Stomach (tissue), 9 donors: ENCODE data around the gene NMT1. TPM values are rescaled to one million over a fixed set of nuclear protein-coding genes. Genes with fewer than 3 reads are reported as not detected.

Source experiments
- DNase-seq, 2 donors: peaks; one replicate each; pipeline versions ENCODE4 v3.0.0 to v3.0.0-alpha.2; 2013 to 2019
- H3K27ac ChIP-seq, 5 donors: fragments of 200-600 bp in 4 of 5; sonication (generic) in 4 of 5; one replicate each; pipeline ENCODE4 v1.5.1; 2013 to 2019; ENCODE audit warnings: mild to moderate bottlenecking in 1 of 5, moderate library complexity in 1 of 5
- H3K27me3 ChIP-seq, 3 donors: fragments of 200-600 bp; sonication (generic); one replicate each; pipeline ENCODE4 v1.5.1; 2017 to 2019; ENCODE audit warnings: mixed run types in 1 of 3
- H3K36me3 ChIP-seq, 4 donors: fragments of 200-600 bp; sonication (generic); 1 replicate in 3 of 4; 2 replicates in 1 of 4; pipeline ENCODE4 v1.5.1; 2016 to 2019
- H3K4me1 ChIP-seq, 4 donors: fragments of 200-600 bp; sonication (generic); one replicate each; pipeline ENCODE4 v1.5.1; 2016 to 2019
- H3K4me3 ChIP-seq, 4 donors: fragments of 200-600 bp; sonication (generic) in 3 of 4; one replicate each; pipeline ENCODE4 v1.5.1; 2016 to 2019; ENCODE audit warnings: mild to moderate bottlenecking in 1 of 4
- H3K9me3 ChIP-seq, 4 donors: fragments of 200-600 bp; sonication (generic); one replicate each; pipeline ENCODE4 v1.5.1; 2016 to 2019
- EP300 ChIP-seq: sonication (generic); formaldehyde crosslinking; IDR thresholded peaks from one replicate; pipeline ENCODE4 v1.6.1; 2017; ENCODE audit warnings: antibody characterized with exemption
- POLR2A ChIP-seq, 4 donors: fragments of 450-650 bp; IDR thresholded peaks; one replicate each; pipeline ENCODE4 v1.6.1; 2016; ENCODE audit warnings: antibody characterized with exemption in 4 of 4, control low read depth in 2 of 4, mild to moderate bottlenecking in 1 of 4, moderate library complexity in 1 of 4
- POLR2AphosphoS5 ChIP-seq, 3 donors: sonication (generic); formaldehyde crosslinking; IDR thresholded peaks; one replicate each; pipeline ENCODE4 v1.6.1; 2016; ENCODE audit warnings: antibody characterized with exemption in 3 of 3
- WGBS, 5 donors: extraction: QIAGEN DNeasy Blood & Tissue Kit in 3 of 5; methylation state at CpG; one replicate each; pipeline versions ENCODE4 v1.1.5 to v1.1.7; 2013 to 2018; 5-methylcytosine and 5-hydroxymethylcytosine counted together
- intact Hi-C: fragments of 100-400 bp; cut with DNase I; formaldehyde crosslinking; loops from one replicate; pipeline ENCODE4 v1.15.1; 2023; ENCODE audit warnings: low total_unique reads
- polyA plus RNA-seq, 3 donors: library from polyadenylated mRNA; stranded (reverse); fragments of 200-250 nt; gene quantifications; one replicate each; pipeline ENCODE4 v1.2.3, GENCODE V29; 2013
- total RNA-seq, 5 donors: library from RNA; depleted of rRNA; stranded (reverse); fragments of >200 nt; gene quantifications; one replicate each; pipeline versions ENCODE4 v1.1.0 to v1.2.3, GENCODE V29; 2014 to 2016
- TF ChIP-seq, protein P1 (sequence below), 7 experiments: fragments of 450-650 bp in 4 of 7; fragments of 200-600 bp in 3 of 7; sonication (generic) in 3 of 7; IDR thresholded peaks; one replicate each; pipeline ENCODE4 v1.5.1; 2016 to 2019; ENCODE audit warnings: antibody characterized with exemption in 7 of 7, control low read depth in 2 of 7, mild to moderate bottlenecking in 1 of 7
- donor health status: healthy with polysubstance abuse.
- donor health status: Bipolar disorder and iron deficiency.
- donor health status: healthy.

The NMT1 gene
- total and polyA plus RNA-seq, 8 donors: 23.3 to 230 (median 73.5) TPM

GRCh38 chr17:45146166-45146565 is 85.0 kb downstream of the NMT1 start:
- WGBS, 5 donors: 80 to 91% (median 86%) methylated on average over 10 of the region's 10 CpGs
- H3K36me3 ChIP-seq: no peaks in the 10 kb centered on the region
- TF ChIP-seq POLR2AphosphoS5 (IDR thresholded peaks at IDR 0.05) (no peak), EP300 (no peak), POLR2A (IDR thresholded peaks at IDR 0.05) (no peak)
- TF ChIP-seq, protein P1, sequence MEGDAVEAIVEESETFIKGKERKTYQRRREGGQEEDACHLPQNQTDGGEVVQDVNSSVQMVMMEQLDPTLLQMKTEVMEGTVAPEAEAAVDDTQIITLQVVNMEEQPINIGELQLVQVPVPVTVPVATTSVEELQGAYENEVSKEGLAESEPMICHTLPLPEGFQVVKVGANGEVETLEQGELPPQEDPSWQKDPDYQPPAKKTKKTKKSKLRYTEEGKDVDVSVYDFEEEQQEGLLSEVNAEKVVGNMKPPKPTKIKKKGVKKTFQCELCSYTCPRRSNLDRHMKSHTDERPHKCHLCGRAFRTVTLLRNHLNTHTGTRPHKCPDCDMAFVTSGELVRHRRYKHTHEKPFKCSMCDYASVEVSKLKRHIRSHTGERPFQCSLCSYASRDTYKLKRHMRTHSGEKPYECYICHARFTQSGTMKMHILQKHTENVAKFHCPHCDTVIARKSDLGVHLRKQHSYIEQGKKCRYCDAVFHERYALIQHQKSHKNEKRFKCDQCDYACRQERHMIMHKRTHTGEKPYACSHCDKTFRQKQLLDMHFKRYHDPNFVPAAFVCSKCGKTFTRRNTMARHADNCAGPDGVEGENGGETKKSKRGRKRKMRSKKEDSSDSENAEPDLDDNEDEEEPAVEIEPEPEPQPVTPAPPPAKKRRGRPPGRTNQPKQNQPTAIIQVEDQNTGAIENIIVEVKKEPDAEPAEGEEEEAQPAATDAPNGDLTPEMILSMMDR (IDR thresholded peaks at IDR 0.05): no peak
- DNase-seq: no peak
- H3K9me3 ChIP-seq: no peaks in the 10 kb centered on the region
- H3K27me3 ChIP-seq: no peaks in the 10 kb centered on the region
- peak overlapping the region; percentile 47 to 99 (median 98) for H3K27ac ChIP-seq
- H3K4me3 ChIP-seq: no peak overlapping the region
- H3K4me1 ChIP-seq: peaks cover 38 to 55% (median 45%) of the 10 kb centered on the region in 4 donors
- intact Hi-C loops: no loop called here

DNA sequence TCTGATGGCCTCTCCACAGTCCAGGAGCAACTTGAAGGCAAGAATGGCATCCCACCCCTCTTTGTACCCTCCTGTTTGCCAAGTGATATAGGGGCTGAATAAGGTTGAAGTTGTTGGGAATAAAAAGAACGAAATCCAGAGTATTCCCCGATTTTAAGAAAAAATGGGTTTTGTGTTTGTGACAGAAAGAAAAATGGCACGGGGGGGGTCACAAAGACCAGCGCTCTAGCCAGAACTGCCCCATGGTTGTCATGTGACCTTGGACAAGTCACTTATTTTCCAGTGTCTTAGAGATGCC is 85.4 kb downstream of the NMT1 start:
- Histone ChIP-seq H3K27ac (peak overlapping the region; percentile 96 to 99 (median 98)), H3K4me1 (peaks cover 41 to 58% (median 49%) of the 10 kb centered on the region in 4 donors)
- WGBS, 5 donors: 62 to 85% (median 72%) methylated on average over 4 of the region's 4 CpGs

DNA sequence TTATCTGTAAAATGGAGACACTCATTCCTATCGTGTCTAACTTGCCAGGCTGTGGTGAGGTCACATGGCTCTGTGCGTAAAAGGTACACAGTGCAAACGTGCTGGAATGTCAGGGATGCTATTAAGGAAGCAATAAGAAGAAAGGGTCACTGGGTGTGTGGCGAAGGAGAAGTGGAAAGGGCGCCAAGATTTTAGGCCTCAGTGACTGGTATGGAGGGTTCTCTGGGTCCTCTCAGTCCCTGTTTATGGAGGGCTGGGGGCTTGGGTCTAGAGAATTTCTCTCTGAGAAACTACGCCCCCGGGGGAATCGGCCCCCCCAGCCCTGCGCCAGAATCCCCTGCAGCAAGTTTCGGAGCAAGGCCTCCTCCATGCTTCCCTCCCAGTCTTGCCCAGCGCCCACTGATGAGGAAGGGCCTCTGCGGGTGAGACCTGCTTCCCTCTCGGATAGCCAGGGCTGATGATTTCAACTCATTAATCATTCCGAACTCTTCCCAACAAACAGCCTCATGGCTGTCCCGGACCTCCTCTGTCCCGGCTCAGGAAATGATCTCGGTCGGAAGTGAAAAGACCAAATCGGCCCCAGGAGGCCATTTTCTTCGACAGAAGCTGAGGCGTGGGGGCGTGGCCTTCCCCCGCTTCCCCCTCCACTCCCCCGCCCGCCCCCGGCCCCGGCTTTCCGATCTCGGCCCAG is 85.9 kb downstream of the NMT1 start:
- intact Hi-C loops: no loop called here
- peaks cover 46 to 63% (median 54%) of the 10 kb centered on the region in 4 donors for H3K4me1 ChIP-seq
- TF ChIP-seq EP300 (no peak), POLR2AphosphoS5 (IDR thresholded peaks at IDR 0.05) (peak; percentile 63 to 83 (median 80)), POLR2A (IDR thresholded peaks at IDR 0.05) (no peak)
- DNase-seq: peak; percentile 71 to 92
- no peaks in the 10 kb centered on the region for H3K27me3 ChIP-seq
- no peaks in the 10 kb centered on the region for H3K36me3 ChIP-seq
- H3K4me3 ChIP-seq: peak overlapping the region; percentile 64 to 92 (median 83)
- no peaks in the 10 kb centered on the region for H3K9me3 ChIP-seq
- H3K27ac ChIP-seq: peak overlapping the region; percentile 96 to 99 (median 98)
- WGBS, 5 donors: 5 to 7% (median 5%) methylated on average over 25 to 29 of the region's 29 CpGs

More for the DNA sequence above, 85.4 kb downstream of the NMT1 start:
- Histone ChIP-seq H3K9me3 (no peaks in the 10 kb centered on the region), H3K36me3 (no peaks in the 10 kb centered on the region), H3K4me3 (peak overlapping the region in 3 of 4 donors; percentile 64 to 92 (median 84)), H3K27me3 (no peaks in the 10 kb centered on the region)
- intact Hi-C loops: no loop called here
- no peak for TF ChIP-seq POLR2A (IDR thresholded peaks at IDR 0.05)
- TF ChIP-seq, protein P1 (IDR thresholded peaks at IDR 0.05): no peak
- TF ChIP-seq EP300: no peak
- TF ChIP-seq POLR2AphosphoS5 (IDR thresholded peaks at IDR 0.05): no peak
- no peak for DNase-seq

DNA sequence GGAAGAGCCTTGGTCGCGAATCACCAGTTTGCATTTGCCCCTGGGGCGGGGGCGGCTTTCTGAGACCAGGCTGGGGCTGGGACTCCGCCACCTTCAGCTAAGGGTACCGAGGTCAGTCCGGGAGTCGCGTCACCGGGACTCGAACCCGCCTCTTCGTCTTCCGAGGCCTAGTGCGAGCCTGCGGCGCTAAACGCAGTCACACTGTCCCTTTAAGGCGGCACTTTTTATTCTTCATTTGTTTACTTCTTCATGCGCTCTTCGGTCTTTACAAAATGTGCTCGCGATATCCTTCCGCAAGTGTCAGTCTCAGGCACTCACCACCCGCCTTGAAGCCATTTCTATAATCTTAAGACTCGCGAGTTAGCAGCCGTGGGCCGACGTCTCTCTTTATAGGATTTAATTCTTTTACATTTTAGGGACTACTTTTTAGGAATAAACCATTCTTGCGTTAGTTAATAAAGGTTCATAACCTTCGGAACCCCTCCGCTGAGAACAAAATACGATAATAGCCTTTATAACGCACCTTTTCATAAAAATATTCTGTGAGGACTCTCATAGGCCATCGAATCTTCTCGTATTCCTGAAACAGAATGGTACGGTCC is 86.6 kb downstream of the NMT1 start:
- no peak for TF ChIP-seq EP300
- TF ChIP-seq, protein P1 (IDR thresholded peaks at IDR 0.05): peak in 1 of 7 experiments; percentile 17
- peak; percentile 67 to 90 (median 81) for TF ChIP-seq POLR2AphosphoS5 (IDR thresholded peaks at IDR 0.05)
- TF ChIP-seq POLR2A (IDR thresholded peaks at IDR 0.05): no peak
- peak; percentile 74 to 97 for DNase-seq
- peak overlapping the region; percentile 64 to 92 (median 83) for H3K4me3 ChIP-seq
- H3K27ac ChIP-seq: peak overlapping the region; percentile 96 to 99 (median 98)
- intact Hi-C loops: no loop called here
- WGBS, 5 donors: 0 to 1% (median 0%) methylated on average over 35 to 38 of the region's 38 CpGs
- H3K4me1 ChIP-seq: peaks cover 50 to 70% (median 60%) of the 10 kb centered on the region in 4 donors
- no peaks in the 10 kb centered on the region for H3K36me3 ChIP-seq
- H3K27me3 ChIP-seq: no peaks in the 10 kb centered on the region
- H3K9me3 ChIP-seq: no peaks in the 10 kb centered on the region
